Measurements from ENCODE around the gene UBE2QL1.

- TF ChIP-seq, protein P1, sequence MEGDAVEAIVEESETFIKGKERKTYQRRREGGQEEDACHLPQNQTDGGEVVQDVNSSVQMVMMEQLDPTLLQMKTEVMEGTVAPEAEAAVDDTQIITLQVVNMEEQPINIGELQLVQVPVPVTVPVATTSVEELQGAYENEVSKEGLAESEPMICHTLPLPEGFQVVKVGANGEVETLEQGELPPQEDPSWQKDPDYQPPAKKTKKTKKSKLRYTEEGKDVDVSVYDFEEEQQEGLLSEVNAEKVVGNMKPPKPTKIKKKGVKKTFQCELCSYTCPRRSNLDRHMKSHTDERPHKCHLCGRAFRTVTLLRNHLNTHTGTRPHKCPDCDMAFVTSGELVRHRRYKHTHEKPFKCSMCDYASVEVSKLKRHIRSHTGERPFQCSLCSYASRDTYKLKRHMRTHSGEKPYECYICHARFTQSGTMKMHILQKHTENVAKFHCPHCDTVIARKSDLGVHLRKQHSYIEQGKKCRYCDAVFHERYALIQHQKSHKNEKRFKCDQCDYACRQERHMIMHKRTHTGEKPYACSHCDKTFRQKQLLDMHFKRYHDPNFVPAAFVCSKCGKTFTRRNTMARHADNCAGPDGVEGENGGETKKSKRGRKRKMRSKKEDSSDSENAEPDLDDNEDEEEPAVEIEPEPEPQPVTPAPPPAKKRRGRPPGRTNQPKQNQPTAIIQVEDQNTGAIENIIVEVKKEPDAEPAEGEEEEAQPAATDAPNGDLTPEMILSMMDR (IDR thresholded peaks at IDR 0.05): no peak
- TF ChIP-seq POLR2A (IDR thresholded peaks at IDR 0.05): no peak
These were observed 47.2 kb upstream of the UBE2QL1 start for GRCh38 chr5:6401410-6401809.

Measured in body of pancreas (tissue), 4 donors.